SKM-1 (cell line): ENCODE data around the gene MCOLN2.
"Not testable (repeated sequence)": the region's sequence is repeated elsewhere in the genome, so short reads cannot be mapped to it uniquely, and the experiment has no call there.

Experiments
- DNase-seq: peaks from one replicate; lab custom pipeline; 2025; ENCODE audit not compliant: unreplicated experiment; lab: John Stamatoyannopoulos, UW

MCOLN2 gene

DNA sequence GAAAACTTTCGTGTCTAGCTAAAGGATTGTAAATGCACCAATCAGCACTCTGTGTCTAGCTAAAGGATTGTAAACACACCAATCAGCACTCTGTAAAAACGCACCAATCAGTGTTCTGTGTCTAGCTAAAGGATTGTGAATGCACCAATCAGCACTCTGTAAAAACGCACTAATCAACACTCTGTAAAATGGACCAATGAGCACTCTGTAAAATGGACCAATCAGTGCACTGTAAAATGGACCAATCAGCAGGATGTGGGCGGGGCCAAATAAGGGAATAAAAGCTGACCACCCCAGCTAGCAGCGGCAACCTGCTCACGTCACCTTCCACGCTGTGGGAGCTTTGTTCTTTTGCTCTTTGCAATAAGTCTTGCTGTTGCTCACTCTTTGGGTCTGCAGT is 94.2 kb downstream of the MCOLN2 start:
- not testable (repeated sequence) for DNase-seq

DNA sequence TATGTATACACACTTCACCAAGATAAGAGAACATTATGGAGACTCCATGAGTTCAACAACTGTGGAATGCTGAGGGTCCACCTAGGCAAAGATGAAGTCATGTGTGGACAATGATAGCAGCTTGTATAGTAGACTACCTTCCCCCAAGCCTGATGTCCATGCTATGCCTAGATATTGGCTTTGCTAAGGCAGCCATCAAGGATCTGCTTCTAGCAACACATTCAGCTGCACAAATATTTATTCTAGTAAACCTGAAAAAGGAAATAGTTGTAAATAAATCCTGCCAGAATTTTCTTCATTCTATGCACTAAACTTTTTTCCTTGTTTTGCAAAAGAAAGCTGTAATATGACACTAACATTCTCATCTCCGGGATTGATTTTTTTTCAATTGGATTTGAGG is 96.9 kb downstream of the MCOLN2 start:
- DNase-seq, result no peak

DNA sequence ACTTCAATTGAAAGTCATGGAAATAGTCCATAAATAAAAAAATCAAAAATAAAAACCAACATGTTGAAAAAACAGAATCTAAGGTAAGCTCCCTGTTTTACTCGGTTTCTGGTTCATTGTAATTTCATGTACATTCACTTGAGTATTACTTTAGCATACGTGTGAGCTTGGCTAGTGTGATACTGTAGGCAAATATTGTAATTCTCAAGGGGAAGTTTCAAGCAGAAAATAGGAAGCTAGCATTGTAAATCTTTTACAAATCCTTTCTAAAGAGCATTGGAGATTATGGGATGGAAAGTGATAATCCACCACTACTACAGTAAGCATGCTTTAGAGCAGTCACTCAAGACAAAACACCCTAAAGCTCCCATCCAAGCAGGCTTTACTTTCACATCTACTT is 100.6 kb downstream of the MCOLN2 start:
- DNase-seq, result no peak

DNA sequence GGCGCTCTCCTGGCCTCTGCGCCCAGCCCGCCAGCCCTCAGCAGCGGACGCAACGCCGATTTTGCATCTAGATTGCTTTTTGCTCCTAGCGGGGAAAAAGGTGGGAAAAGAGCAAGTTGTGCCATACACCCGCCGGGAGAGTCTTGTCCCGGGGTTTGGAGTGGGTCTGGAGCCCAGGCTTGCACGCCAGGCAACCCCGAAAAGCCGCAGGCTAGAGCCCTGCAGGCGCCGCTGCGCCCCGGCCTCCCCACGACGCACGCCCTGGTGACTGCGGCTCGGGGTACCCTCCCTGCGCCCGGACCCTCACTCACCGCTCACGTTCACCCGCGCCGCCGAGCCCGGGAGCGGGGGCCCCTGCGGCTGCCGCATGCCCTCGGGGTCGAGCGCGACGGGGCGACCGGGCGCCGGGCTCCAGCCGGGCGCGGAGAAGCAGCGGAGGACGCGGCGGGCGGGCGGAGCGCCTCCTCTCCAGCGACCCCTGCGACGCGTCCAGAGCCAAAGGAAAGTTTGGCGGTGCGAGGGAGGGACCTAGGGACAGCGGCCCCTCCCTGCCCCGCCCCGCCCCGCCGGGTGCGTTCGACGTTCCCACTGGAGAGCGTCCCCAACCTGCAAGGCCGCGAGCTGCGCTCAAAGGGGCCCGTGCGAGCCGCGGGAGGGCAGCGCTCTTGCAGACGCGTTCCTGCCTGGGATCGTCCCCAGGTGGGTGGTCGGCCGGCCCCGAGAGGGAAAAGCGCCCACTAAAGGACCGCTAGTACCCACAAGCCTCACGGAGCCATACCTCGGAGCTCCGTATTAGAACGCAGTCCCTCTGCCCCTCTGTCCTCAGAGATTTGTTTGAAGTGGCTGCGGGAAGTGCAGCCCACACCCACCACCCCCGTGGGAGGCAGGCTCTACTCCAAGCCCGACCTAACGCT is 104.0 kb downstream of the MCOLN2 start, which contains the start of gene LPAR3:
TSS of gene LPAR3 (minus strand) at position 502 of the 914 bp plus-strand sequence. CDS start 27,086 bp downstream, outside the sequence.
- peak; percentile 42 for DNase-seq

DNA sequence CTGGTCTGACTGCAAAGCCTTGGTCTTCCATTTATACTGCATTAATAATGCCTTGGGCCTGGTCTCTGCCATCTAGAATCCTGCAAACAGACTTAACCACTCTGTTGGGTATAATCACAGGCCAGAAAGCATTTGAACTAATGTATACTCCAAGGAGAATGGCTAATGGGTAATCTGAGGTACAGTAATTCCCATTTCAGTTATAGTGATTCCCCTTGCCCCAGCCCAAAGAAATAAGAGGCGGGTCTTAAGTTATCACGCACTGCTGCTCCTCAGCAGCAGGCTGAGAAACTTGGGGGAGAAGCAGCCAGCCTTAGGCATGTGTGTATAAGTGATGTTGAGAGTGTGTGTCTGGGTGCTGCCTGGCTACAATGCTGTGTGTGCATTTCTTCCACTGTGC is 106.3 kb downstream of the MCOLN2 start:
- DNase-seq, result no peak

DNA sequence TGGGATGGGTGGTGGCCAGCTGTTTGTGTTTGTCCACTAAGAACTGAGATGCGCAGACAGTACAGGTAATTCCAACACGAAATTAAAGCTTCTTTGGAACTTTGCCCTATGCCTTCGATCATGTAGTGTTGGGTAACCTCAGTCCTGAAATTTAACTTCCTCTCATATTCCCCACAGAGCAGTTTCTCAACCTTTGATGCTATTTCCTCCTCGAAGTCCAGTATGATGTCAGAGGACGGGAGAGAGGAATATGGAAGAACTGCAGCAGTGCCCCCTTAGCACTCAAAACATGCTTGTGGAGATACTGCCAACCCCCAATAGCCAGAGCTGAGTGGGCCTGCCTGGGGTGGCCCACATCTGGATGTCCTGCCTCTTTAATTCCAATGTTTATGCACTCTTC is 107.5 kb downstream of the MCOLN2 start:
- peak; percentile 82 for DNase-seq

DNA sequence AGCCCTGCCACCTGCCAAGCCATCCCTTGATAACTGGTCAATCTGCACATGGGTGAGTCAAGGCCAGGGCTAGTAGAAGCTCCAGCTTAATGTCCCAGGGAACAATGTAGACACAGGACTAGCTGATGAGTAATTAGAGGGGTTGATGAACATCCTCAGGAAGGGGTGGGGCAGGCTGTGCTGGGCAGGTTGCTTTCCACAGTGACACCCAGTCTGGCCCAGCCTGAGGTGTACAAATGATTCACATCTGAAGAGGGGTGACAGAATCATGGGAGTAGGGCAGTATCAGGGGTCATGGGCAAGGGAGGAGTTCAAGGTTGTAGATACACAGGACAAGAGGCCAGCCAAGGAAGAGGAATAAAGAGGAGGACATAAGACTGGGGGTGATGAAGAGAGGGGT is 108.2 kb downstream of the MCOLN2 start:
- no peak for DNase-seq

DNA sequence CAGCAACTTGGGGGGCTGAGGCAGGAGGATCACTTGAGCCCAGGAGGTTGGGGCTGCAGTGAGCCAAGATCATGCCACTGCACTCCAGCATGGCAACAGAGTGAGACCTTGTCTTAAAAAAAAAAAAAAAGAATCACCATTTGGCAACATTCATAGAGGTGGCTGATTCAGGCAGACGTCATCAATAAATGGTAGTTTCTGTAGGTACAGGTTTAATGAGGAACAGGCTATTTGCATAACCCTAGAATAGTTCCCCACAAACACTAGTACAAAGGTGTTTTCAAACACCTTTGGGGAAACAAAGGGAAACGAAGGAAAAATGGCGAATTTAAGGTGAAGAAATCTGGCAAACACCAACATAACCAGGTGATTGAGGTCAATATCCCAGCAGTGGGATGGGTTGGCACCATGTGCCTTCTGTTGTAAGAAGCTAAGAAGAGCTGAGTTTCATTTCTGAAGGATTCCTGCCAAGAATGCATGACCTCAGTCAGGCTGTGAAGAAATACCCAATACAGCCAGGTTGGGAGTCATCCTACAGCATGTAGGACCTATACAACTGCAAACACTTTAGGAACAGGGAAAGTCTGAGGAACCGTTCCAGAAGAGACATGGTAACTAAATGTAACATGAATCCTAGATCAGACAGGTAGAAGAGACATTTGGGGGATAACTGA is 109.5 kb downstream of the MCOLN2 start:
- DNase-seq, result no peak

DNA sequence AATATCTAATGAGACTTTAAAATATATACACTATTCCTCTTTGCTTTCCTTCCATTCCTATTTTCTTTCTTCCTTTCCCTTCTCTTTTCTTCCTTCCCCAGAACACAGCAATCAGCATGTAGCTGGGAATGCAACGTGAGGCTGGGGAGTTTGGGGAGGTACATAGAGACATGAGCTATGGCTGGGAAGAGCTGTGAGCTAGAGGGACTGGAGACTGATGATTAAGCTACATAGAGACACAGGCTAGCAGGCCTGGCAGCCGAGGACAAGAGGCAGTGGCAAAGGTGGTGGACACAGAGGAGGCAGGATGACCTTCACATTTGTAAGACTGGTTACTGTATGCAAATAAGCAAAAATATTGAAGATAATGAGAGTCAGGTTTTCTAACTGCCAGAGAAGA is 111.4 kb downstream of the MCOLN2 start:
- DNase-seq, result no peak

DNA sequence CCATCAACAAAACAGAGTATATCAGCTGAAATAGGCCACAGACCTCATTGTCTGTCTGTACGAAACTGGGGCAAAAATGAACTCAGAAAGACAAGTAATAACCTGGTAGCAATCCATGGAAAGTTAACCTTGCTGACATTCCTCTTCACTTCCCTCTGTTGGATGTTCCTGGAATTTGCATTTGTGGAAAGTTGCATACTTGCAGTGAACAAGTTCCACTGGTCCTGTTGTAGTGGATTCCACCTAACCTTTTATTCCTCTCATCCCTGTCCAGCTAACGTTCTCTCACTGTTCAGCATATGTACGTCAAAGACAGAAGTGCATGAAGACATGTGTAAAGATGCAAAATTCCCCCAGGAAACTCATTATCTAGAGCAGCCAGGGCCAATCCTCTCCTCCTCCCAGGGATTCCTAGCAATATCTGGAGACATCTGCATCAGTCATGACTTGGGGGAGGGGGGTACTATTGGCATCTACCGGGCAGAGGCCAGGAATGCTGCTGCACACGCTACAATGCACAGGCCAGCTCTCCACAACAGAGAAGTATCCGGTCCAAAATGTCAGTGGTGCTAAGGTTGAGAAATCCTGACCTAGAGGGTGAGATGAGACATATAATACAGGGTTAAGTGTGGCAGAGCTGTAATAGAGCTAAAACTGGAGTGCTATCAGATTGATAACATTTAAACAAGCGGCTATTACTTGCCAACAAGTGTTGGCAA is 112.1 kb downstream of the MCOLN2 start:
- DNase-seq, result no peak

DNA sequence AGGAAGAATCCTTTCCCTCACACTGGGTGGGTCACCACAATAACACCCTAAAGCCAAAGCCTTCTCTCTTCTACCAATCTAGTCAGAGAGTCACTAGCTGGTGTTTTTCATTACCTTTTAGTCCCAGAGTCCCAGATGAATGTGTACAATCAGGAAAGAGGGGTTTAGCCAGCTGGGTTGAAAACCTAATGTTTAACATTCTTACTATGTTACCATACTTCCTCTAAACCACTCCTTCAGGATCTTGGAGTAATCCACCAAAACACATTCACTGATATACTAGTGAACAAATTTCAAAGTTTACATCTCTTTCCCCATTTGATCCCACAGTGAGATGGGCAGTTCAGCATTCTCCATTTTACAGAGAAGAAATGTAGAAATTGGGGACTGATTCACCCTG is 113.6 kb downstream of the MCOLN2 start:
- DNase-seq, result no peak

DNA sequence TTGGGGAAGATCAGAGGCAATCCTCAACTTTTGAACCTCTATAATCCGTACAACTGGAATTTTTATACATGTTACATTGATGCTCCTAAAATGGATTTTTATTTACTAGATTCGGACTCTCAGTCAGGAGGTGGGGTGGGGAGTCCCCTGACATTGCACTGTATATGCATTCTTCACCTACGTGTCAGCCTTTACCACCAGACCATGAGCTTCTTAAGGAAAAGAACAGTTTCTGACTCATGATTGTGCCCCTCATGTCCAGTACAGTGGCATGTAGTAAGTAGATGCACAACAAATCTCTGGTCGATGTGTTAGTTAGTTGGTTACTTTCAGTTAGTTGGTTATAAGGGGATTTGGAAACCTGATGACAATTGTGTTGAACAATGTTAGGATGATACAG is 119.3 kb downstream of the MCOLN2 start:
- no peak for DNase-seq

DNA sequence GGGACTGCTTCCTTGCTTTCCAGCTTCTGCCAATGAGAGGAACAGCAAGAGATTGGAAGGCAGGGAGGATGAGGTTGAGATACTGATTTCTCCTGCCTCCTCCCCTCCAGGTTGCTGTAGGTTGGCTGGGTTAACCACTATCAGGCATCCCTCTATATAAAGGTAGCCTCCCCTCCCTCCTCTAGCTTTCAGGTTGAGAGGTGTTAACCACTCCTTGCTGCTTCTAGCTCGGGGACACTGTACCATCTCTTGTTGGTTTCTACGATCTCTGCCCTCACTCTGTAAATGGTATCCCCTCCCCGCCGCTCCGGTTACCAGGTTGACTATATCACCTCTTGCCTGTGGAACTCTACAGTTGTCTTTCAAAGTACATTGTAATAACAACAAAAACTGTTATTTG is 120.6 kb downstream of the MCOLN2 start:
- DNase-seq, result no peak
